ENCODE data around the gene TMED5. TPM values are rescaled to one million over a fixed set of nuclear protein-coding genes. Genes with fewer than 3 reads are reported as not detected.

Gene TMED5
- total RNA-seq, 1 donor from 2014 or later = 34.5 TPM

DNA sequence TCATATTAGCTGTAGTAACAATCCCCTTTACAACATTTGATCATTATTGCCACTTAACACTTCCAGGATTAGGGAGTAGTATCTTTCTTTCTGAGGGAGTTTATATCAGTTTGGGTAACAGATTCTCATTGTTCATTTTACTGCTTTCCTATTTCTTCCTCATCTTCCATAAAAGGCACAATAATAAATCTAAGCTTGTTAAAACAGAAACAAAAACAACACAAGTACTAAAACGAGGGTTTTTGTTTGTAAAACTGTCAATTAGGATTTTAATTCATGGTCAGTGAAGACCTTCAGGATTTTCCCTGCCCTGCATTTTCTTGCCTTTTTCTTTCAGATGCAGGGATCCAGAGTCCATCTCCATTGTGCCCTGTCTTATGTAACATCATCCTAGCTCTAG is 29.5 kb downstream of the TMED5 start:
- Mint-ChIP-seq H3K27ac (ENCODE audit: unreplicated experiment) (no peak overlapping the region), H3K4me3 (ENCODE audit: unreplicated experiment) (no peak overlapping the region), H3K36me3 (ENCODE audit: low read depth, unreplicated experiment) (peaks cover 9% of the 10 kb centered on the region), H3K4me1 (ENCODE audit: unreplicated experiment) (no peaks in the 10 kb centered on the region), H3K27me3 (ENCODE audit: unreplicated experiment) (peaks cover 1% of the 10 kb centered on the region), H3K9me3 (ENCODE audit: unreplicated experiment) (no peaks in the 10 kb centered on the region)
- no peak for DNase-seq (ENCODE audit: low spot score)
- TF ChIP-seq, protein P1, sequence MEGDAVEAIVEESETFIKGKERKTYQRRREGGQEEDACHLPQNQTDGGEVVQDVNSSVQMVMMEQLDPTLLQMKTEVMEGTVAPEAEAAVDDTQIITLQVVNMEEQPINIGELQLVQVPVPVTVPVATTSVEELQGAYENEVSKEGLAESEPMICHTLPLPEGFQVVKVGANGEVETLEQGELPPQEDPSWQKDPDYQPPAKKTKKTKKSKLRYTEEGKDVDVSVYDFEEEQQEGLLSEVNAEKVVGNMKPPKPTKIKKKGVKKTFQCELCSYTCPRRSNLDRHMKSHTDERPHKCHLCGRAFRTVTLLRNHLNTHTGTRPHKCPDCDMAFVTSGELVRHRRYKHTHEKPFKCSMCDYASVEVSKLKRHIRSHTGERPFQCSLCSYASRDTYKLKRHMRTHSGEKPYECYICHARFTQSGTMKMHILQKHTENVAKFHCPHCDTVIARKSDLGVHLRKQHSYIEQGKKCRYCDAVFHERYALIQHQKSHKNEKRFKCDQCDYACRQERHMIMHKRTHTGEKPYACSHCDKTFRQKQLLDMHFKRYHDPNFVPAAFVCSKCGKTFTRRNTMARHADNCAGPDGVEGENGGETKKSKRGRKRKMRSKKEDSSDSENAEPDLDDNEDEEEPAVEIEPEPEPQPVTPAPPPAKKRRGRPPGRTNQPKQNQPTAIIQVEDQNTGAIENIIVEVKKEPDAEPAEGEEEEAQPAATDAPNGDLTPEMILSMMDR (IDR thresholded peaks at IDR 0.05; ENCODE audit: unreplicated experiment) = no peak

DNA sequence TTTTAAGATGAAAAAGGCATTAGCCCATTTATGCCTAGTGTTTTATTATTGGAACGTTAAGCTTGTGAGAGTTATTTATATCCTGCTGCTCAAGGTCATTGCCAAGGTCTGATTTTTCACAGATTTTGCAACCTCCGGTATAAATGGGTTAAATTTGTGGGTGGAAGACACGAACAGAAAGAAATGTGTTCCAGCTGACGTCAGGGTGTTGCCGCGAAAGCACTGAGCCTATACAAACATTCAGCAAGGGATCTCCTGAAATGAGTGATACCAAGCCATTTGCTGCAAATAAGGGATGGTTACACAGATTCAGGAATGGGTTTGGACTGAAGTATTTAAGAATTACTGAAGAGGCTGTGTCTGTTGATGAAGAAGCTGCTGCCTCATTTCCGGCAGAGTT is 32.2 kb downstream of the TMED5 start:
- Mint-ChIP-seq H3K36me3 (ENCODE audit: low read depth, unreplicated experiment) (peaks cover 9% of the 10 kb centered on the region), H3K4me1 (ENCODE audit: unreplicated experiment) (no peaks in the 10 kb centered on the region), H3K9me3 (ENCODE audit: unreplicated experiment) (no peaks in the 10 kb centered on the region), H3K4me3 (ENCODE audit: unreplicated experiment) (no peak overlapping the region), H3K27ac (ENCODE audit: unreplicated experiment) (no peak overlapping the region), H3K27me3 (ENCODE audit: unreplicated experiment) (peaks cover 1% of the 10 kb centered on the region)
- DNase-seq (ENCODE audit: low spot score) = no peak
- TF ChIP-seq, protein P1 (IDR thresholded peaks at IDR 0.05; ENCODE audit: unreplicated experiment) = no peak

DNA sequence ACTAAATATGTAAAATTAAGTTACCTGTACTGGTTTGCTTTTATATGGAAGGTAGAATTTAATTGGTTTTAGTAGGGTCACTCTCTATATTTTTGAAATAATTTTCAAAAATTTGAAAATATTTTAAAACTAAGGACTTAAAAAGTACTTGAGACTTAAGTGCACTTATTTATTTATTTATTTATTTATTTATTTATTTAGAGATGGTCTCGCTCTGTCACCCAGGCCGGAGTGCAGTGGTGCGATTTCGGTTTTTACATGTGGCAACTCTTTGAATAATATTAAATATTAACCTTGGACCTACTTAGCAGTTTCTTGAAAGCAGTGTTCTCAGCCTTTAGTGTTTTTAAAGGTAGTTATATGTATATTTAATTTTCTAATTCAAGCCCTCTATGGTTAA is 36.4 kb downstream of the TMED5 start:
- TF ChIP-seq, protein P1 (IDR thresholded peaks at IDR 0.05; ENCODE audit: unreplicated experiment) = no peak
- H3K4me3 Mint-ChIP-seq (ENCODE audit: unreplicated experiment) = no peak overlapping the region
- H3K27me3 Mint-ChIP-seq (ENCODE audit: unreplicated experiment) = peaks cover 1% of the 10 kb centered on the region
- peaks cover 5% of the 10 kb centered on the region for H3K36me3 Mint-ChIP-seq (ENCODE audit: low read depth, unreplicated experiment)
- no peak overlapping the region for H3K27ac Mint-ChIP-seq (ENCODE audit: unreplicated experiment)
- no peak for DNase-seq (ENCODE audit: low spot score)
- no peaks in the 10 kb centered on the region for H3K4me1 Mint-ChIP-seq (ENCODE audit: unreplicated experiment)
- no peaks in the 10 kb centered on the region for H3K9me3 Mint-ChIP-seq (ENCODE audit: unreplicated experiment)

DNA sequence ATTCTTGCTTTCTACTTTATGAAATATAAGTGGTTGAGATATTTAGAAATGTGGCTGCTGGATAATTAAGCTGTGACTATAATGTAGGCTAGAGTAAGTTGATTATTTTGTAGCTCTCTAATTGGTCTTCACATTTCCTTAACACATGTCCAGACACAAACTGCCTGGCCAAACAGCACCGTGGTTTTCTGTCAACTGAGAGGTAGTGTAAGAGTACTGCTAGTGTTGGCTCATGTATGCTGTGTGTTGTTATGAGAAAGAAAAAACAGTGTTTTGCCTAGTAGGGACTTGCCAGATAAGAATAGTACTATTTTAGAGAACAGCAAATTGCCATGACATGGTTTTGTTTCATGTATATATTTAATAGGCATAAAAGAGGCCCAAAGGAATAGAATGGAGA is 37.1 kb downstream of the TMED5 start:
- H3K4me3 Mint-ChIP-seq (ENCODE audit: unreplicated experiment) = no peak overlapping the region
- no peaks in the 10 kb centered on the region for H3K4me1 Mint-ChIP-seq (ENCODE audit: unreplicated experiment)
- peaks cover 1% of the 10 kb centered on the region for H3K27me3 Mint-ChIP-seq (ENCODE audit: unreplicated experiment)
- no peak for DNase-seq (ENCODE audit: low spot score)
- TF ChIP-seq, protein P1 (IDR thresholded peaks at IDR 0.05; ENCODE audit: unreplicated experiment) = no peak
- H3K36me3 Mint-ChIP-seq (ENCODE audit: low read depth, unreplicated experiment) = peaks cover 7% of the 10 kb centered on the region
- no peaks in the 10 kb centered on the region for H3K9me3 Mint-ChIP-seq (ENCODE audit: unreplicated experiment)
- H3K27ac Mint-ChIP-seq (ENCODE audit: unreplicated experiment) = peak overlapping the region; percentile 10

DNA sequence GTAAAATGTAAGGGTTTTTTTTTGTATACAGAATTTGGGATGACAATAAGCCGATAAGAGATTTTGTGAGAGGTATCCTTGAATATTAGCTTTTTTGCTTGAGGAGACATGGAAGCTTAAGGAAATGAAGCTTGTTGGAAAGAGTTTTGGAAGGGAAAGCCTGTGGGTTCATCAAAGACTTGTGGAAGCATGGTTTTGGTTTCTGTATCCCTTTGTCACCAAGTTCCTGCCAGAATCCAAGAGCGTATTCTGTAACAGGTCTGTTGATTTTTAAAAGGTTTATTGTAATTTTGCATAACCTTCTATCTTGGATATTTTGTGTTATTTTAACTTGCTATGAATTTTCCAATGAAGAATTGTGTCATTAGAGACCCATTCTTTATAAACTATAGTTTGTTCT is 38.1 kb downstream of the TMED5 start:
- H3K27ac Mint-ChIP-seq (ENCODE audit: unreplicated experiment) = no peak overlapping the region
- no peaks in the 10 kb centered on the region for H3K4me1 Mint-ChIP-seq (ENCODE audit: unreplicated experiment)
- TF ChIP-seq, protein P1 (IDR thresholded peaks at IDR 0.05; ENCODE audit: unreplicated experiment) = no peak
- peaks cover 3% of the 10 kb centered on the region for H3K36me3 Mint-ChIP-seq (ENCODE audit: low read depth, unreplicated experiment)
- DNase-seq (ENCODE audit: low spot score) = no peak
- H3K27me3 Mint-ChIP-seq (ENCODE audit: unreplicated experiment) = no peaks in the 10 kb centered on the region
- H3K9me3 Mint-ChIP-seq (ENCODE audit: unreplicated experiment) = no peaks in the 10 kb centered on the region
- no peak overlapping the region for H3K4me3 Mint-ChIP-seq (ENCODE audit: unreplicated experiment)

Data from endothelial cell (in vitro differentiated cells).